Embryonic facial prominence (tissue), 1 donor: ENCODE data around the gene MRPS26.
"Not testable (repeated sequence)": the region's sequence is repeated elsewhere in the genome, so short reads cannot be mapped to it uniquely, and the experiment has no call there.

Experiments
- DNase-seq: peaks from one replicate; pipeline ENCODE4 v3.0.0-alpha.2; 2016; ENCODE audit errors: extremely low spot score

MRPS26 gene

DNA sequence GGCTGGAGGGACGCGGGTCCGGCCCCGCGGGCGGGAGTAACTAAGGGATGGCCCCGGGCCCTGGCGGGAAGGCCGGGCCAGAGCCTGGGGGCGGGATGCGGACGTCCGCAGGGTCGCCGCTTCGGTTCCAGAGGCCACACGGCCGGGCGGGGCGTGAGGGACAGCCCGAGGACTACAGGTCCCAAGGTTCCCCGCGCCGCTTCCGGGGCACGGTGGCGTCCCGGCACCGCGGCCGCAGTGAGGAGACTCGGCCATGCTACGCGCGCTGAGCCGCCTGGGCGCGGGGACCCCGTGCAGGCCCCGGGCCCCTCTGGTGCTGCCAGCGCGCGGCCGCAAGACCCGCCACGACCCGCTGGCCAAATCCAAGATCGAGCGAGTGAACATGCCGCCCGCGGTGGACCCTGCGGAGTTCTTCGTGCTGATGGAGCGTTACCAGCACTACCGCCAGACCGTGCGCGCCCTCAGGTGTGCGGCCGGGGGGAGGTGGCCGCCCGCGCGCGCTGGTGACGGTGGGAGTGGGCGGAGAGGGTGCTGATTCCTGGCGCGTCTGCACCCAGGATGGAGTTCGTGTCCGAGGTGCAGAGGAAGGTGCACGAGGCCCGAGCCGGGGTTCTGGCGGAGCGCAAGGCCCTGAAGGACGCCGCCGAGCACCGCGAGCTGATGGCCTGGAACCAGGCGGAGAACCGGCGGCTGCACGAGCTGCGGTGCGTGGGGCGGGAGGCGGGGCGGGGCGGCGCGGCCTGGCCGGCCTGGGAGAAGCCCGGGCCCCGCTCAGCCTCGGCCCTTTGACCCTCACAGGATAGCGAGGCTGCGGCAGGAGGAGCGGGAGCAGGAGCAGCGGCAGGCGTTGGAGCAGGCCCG, at the start of gene MRPS26:
MRPS26 (plus strand) TSS at position 237 of the 861 bp plus-strand sequence; CDS start at position 254, 17 bp downstream.
- peak; percentile 30 for DNase-seq

DNA sequence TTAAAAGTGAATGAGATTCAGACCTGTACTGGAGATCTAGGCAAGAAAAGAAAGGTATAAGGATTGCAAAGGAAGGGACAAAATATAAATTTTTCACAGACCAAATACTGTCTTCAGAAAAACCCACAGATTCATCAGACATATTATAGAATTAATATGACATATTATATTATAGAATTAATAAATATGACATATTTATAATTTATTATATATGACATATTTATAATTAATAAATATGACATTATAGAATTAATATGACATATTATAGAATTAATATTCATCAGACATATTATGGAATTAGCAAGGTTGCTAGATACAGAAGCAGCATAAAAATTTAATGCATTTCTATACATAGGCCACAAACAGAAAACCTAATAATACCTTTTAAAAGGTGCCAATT, 47.1 kb upstream of the MRPS26 start:
- no peak for DNase-seq

DNA sequence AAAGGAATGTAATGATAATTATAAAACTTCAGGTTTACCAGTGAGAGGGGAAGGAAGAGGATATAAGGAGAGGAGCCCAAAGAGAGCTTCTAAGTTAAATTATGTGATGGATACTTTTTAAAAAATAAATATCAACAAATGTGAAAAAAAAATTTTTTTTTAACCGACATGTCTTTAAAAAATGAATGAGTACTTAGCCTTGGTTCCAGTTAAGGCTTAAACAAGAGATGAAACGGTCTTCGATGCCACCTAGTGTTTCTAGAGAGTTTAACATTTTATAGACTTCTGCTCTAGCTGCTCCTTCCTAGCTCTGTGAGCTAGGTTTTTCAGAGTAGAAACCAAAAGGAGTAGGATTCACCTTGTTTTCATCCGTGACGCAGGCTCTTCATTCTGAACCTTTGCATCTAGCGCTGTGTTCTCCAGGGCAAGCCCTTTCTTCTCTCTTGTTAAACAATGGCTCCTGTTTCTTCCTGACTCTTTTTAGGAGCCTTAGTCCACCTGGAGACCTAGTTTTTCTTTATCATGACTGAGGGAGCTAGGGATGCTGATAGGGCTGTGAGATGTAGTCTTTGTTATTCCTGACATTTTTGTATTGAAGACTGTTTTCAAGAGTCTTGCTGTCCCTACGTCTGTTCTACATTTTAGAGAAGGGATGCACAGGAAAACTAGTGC, 44.9 kb upstream of the MRPS26 start:
- DNase-seq = no peak

DNA sequence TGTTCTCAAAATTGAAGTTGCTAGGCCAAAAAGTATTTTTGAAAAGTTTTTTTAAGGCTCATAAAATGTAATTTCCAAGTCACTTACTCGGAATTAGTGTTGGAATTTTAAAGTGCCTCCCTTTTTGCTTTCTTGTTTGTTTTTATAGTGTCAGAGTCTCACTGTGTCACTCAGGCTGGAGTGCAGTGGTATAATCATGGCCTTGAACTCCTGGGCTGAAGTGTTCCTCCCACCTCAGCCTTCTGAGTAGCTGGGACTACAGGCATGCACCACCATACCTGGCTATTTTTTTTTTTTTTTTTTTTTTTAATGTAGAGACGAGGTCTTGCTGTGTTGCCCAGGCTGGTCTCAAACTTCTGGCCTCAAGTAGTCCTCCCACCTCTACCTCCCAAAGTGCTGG, 42.4 kb upstream of the MRPS26 start:
- no peak for DNase-seq

DNA sequence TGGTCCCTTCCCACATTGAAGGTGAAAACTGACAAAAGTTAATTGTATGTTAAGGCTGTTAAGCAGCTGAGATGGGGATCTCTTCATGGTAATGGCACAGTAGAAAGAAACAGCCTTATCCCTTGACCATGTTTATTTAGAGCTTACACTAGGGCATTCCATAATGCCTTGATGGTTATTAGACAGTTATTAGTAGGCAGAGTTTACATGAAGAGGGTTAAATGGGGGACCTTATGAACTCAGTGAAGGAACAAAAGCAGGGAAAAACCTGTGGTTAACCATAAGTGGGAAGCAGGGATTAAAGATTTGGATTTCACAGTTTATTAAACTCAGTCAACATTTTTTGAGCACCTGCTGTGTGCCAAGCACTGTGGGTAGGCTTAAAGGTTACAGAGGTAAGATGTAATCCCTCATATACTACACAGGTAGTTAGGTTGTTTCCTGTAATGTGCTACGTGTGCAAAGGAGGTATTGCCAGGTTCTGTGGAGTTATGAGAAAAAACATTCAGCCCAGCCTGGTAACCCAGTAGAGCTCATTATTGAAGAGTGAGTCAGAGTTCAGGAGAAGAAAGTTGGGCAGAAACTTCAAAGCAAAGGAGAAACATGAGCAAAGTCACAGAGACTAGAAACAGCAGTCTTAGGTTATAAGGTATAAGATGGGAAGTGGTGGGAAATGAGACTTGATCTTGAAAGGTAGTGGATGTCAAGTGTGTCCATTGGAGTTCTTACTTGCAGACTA, 34.7 kb upstream of the MRPS26 start:
- DNase-seq = no peak

DNA sequence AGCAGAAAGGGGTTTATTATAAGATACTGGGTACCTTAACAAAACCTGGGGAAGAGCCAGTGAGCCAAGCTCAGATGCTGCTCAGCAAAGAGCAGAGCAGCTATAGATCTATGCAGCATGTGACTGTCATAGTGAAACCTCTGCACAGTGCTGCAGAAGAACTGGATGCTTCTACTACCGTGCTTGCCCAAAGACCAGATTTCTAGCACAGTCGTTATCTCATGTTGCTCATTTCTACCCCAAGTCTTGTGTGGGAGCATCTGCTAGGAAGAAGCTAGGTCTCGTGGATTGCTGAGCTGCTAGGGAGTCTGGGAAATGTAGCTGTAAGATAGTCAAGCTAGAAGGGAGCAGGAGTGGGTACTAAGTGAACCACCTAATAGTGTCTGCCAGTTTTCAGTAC, 34.1 kb upstream of the MRPS26 start:
- no peak for DNase-seq

DNA sequence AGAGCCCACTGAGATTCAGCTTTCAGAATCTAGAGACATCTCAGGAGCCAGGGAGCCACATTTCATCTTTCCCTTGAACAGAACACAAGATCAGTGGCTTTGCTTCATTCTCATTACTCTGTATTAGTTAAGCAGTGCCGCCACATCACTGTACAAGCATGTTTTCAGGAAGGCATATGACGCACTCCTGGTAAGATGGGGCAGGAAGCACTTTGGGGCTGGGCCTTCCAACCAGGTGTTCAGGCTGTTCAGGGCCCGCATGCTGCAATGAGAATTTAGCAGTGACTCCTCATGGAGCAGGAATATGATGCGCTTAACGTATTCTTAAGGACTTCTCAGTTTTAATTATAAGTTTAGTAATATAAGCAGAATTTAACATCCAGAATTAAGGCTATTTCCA, 32.1 kb upstream of the MRPS26 start:
- no peak for DNase-seq

DNA sequence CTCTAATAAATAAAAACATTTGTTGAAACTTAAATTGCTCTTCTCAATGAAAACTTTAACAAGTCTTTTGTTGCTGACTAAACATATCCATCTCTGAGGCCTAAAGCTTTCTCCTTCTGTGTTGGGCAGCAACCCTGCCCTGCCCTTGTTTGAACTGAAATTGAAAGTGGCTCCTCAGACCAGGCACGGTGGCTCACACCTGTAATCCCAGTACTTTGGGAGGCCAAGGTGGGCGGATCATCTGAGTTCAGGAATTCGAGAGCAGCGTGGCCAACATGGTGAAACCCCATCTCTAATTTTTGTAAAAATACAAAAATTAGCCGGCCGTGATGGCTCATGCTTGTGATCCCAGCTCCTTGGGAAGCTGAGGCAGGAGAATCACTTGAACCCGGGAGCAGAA, 31.7 kb upstream of the MRPS26 start:
- DNase-seq = no peak

DNA sequence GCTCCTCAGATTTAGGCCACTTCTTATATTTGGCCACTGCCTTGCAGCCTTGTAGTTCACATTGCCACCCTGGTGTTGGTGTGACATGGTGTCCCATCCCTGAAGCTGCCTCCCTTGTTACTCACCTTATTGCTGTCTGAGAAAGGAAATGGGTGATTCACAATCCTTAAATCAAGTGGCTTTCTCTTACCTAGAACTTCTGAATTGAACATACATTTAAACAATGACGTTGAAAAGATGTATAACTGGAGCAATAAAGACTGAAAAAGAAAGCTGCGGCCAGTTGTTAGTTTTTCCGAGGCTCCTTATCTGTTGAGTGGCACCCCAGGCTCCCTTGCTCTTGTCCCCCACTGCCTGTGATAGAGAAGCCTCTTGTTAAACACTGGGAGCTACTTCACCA, 31.2 kb upstream of the MRPS26 start:
- DNase-seq = no peak

DNA sequence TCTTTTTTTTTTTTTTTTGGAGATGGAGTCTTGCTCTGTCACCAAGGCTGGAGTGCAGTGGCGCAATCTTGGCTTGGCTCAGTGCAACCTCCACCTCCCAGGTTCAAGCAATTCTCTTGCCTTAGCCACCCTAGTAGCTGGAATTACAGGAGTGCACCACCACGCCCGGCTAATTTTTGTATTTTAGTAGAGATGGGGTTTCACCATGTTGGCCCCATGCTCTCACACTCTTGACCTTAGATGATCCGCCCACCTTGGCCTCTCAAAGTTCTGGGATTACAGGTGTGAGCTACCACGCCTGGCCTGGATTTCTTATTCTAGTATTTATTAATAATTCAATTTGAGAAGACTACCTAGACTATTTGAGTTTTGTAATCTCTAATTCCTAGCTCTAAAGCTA, 30.6 kb upstream of the MRPS26 start:
- not testable (repeated sequence) for DNase-seq

DNA sequence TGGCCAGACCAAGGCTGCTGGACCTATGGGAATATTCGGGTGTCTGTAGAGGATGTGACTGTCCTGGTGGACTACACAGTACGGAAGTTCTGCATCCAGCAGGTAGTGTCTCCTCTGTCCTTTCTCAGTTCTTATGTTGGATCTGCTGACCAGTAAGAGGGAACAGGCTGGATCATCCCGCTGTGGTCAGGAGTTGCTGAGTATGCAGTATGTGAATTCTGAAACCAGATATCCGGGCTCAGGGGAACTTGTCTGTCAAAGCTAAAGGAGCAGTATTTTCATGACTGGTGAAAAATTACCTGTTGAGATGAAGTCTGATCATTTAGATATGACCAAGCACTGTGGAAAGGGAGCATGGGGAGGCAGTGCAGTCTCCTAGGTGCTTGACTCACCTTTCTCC, 24.5 kb upstream of the MRPS26 start:
- no peak for DNase-seq

DNA sequence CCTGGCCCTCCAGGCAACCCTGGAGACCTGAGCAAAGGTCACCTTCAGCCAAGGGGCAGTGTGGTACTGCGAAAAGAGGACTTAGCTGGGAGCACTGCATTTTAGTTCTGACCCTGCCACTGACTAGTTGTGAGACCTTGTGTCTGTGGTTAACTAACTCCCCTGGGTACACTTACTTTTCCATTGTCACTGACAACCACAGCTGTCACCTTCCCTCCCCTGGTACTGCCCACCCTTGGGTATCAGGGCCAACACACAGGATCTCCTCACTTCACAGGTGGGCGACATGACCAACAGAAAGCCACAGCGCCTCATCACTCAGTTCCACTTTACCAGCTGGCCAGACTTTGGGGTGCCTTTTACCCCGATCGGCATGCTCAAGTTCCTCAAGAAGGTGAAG, 24.1 kb upstream of the MRPS26 start:
- no peak for DNase-seq

DNA sequence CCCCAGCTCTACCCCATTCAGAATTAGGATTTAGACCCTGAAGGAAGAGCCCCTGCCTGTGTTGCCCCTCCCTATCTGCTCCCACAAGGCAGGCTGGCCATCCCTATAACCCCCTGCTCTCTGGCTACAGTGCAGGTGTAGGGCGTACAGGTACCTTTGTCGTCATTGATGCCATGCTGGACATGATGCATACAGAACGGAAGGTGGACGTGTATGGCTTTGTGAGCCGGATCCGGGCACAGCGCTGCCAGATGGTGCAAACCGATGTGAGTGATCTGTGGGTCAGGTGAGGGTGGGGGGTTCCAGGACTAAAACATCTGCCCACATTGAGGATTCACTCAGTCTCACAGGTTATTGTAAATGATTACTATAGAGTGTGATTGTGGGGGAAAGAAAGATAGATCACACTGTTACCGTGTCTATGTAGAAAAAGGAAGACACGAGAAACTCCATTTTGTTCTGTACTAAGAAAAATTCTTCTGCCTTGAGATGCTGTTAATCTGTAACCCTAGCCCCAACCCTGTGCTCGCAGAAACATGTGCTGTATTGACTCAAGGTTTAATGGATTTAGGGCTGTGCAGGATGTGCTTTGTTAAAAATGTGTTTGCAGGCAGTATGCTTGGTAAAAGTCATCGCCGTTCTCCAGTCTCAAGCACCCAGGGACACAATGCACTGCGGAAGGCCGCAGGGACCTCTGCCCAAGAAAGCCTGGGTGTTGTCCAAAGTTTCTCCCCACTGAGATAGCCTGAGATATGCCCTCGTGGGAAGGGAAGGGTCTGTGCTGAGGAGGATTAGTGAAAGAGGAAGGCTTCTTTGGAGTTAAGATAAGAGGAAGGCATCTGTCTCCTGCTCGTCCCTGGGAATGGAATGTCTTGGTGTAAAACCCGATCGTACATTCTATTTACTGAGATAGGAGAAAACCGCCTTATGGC, 23.0 kb upstream of the MRPS26 start:
- DNase-seq = not testable (repeated sequence)

DNA sequence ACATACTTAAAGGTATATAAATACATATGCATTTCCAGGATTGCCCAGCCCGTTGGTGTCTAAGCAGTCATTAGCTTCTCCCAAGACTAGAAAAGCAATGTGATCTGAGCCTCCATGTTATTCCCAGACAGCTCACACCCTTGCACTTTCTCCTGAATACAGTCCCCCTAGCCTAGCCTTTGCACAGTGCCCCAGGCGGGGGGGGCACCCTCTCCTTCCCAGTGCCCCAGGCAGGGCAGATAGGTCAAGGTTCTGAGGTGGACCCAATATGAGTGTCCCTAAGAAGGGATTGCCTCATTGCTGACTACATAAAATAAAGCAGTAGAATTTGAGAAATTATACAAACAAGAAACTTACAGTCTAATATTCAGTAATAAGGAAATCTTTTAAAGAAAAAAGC, 17.9 kb upstream of the MRPS26 start:
- DNase-seq = no peak

DNA sequence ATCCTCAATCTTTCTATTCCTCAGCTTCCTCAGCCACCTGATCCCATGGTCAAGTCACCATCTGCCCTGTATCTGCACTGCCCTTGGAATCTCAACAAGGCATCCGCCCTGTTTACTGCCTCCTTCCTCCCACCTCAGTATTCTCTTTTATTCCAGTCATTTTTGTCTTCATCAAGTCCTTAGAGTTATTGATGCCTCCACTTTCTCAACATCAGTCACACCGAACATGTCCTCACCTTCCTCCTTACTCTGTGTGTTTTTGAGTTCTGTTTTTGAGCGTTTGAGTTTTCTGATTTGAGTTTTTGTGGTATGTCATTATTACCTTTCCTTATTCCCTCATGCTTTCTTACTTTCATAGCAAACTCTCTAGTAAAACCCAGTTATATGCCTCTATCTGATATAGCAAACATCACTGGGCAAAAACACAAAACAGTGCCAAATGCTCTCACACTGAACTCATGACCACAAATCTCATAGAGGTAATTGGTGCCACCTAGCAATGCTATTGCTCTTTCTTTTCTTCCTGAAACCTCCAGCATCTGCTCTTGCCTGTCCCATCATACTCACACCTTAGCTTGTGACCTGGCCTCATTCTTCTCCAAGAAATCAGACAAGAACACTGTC, 14.2 kb upstream of the MRPS26 start:
- DNase-seq = no peak

DNA sequence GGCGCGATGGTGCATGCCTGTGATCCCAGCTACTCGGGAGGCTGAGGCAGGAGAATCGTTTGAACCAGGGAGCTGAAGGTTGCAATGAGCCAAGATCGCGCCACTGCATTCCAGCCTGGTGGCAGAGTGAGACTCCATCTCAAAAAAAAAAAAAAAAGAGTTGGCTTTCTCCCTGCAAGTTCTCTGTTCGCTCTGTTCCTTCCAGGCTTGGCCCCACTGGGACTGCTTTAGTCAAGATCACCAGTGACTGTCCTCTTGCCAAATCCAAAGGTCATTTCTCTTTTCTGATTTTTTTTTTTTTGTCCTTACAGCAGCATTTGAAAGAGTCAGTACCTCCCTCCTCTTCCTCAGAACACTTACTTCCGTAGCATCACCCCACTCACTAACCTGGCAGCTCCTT, 13.2 kb upstream of the MRPS26 start:
- no peak for DNase-seq

DNA sequence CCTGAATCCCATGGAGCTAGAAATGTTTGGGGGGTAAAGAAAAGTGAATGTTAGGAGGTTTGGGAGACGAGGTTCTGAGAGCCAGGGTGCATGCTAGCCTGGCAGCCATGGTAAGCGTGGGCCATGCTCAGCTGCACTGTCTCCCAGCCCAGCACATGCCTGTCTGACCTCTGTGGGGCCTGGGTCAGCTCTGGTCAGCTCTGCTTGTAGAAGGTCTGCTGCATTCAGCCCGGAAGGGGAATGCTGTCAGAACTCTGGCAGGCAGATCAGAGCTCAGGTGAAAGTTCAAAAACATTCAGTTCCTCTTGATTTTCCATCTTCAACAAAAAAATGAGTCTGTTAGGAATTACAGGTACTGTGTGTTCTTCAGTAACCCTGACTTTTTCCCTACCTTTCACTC, 8.2 kb upstream of the MRPS26 start:
- no peak for DNase-seq

DNA sequence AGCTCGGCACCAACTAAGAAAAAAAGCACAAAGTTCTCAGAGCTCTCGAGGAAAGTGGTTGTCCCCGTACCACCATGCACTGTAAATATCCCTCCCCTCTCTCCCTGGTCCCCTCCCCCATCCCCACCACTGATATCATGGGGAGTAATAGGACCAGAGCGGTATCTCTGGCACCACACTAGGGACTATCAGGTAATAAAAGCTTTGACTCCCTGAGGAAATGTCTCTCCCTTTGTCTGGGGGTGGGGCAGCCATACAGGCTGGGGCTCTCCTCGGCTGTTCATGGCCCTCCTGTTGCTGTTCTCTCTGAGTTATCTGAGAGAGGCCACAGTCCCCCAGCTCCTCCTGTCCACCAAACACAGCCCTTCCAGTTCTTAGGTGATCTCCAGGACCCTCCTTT, 7.4 kb upstream of the MRPS26 start:
- no peak for DNase-seq

DNA sequence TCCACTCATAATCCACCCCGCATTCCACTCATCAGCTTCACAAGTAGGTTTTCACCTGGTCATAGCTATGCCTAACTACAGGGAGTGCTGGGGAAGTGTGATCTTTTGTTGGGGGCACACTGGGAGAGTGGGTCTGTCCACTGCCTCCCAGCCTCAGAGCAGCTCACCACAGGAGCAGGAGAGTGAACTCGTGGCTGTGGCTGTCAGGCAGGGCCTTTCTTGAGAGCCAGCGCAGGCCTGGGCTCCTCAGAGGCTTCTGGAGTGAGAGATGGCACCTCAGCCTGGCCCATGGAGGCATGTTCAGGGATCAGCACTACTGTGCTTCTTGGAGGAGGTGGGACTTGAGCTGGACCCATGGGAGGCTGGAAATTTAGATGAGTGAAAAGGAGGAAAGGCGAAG, 6.4 kb upstream of the MRPS26 start:
- DNase-seq = no peak

DNA sequence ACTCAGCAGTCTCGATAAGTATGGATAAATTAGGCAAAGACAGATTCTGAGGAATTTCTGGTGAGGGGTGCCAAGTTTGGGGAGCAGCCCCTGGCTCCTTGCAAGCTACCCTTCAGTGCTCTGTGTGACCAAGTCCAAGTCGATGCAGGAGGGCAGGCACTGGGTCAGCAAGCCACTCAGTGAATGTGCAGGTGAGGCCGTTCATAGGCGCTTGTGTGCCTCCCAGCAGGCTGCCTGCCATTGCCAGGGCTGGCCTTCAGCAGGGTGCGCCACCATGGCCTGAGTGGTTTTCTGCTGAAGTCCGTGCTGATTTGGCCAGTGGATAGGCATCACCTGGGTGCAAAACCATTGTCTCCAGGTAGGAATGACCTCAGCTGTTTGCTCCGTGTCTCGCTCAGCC, 5.8 kb upstream of the MRPS26 start:
- DNase-seq = no peak

DNA sequence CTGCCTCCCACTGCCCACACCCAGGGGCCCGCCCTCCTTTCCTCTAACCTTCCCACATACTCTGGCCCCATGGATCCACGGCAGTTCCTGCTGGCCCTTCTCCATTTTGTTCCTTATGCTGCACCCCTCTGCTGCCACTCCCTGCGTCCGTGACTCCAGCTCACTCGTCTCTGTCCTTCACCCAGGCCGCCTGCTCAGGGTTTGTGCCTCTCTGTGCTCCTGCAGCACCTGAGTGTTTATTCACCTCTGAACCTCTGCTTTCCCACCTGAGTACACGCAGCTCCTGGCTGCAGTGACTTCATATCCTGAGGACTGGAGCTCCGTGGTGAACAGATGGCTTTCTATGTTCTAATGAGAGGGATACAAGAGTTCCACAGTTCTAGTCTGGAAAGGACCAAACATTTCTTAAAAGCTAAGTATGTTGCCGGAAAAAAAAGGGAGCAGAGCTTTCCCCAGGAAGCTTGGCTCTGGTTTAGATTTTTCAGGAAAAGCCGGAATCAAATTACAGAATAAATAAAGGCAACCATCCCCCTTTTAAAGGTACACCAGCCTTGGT, 3.9 kb upstream of the MRPS26 start:
- peak; percentile 18 for DNase-seq
